ENCODE results near the gene TACC2.

TACC2 gene

GRCh38 chr10:122084286-122085041 lies 95.5 kb downstream of the TACC2 start:
- H3K4me3 ChIP-seq (ENCODE audit: low read depth, low read length): no peak overlapping the region
- no peak for TF ChIP-seq CTCF (IDR thresholded peaks at IDR 0.05; ENCODE audit: insufficient read depth, low read depth, low read length, missing control alignments)
- DNase-seq (ENCODE audit: low read depth): no peak

- no peak overlapping the region for H3K4me3 ChIP-seq (ENCODE audit: low read depth, low read length)
- no peak for DNase-seq (ENCODE audit: low read depth)
- no peak for TF ChIP-seq CTCF (IDR thresholded peaks at IDR 0.05; ENCODE audit: insufficient read depth, low read depth, low read length, missing control alignments)
These were observed 96.5 kb downstream of the TACC2 start for GRCh38 chr10:122085423-122085911.

GRCh38 chr10:122086416-122087240 lies 97.7 kb downstream of the TACC2 start:
- no peak overlapping the region for H3K4me3 ChIP-seq (ENCODE audit: low read depth, low read length)
- TF ChIP-seq CTCF (IDR thresholded peaks at IDR 0.05; ENCODE audit: insufficient read depth, low read depth, low read length, missing control alignments): no peak
- DNase-seq (ENCODE audit: low read depth): no peak

GRCh38 chr10:122087436-122087835 lies 98.5 kb downstream of the TACC2 start:
- H3K4me3 ChIP-seq (ENCODE audit: low read depth, low read length): no peak overlapping the region
- no peak for TF ChIP-seq CTCF (IDR thresholded peaks at IDR 0.05; ENCODE audit: insufficient read depth, low read depth, low read length, missing control alignments)
- DNase-seq (ENCODE audit: low read depth): no peak

- H3K4me3 ChIP-seq (ENCODE audit: low read depth, low read length): no peak overlapping the region
- DNase-seq (ENCODE audit: low read depth): no peak
- no peak for TF ChIP-seq CTCF (IDR thresholded peaks at IDR 0.05; ENCODE audit: insufficient read depth, low read depth, low read length, missing control alignments)
These were observed 100.5 kb downstream of the TACC2 start for GRCh38 chr10:122089311-122090017.

- no peak for DNase-seq (ENCODE audit: low read depth)
- no peak overlapping the region for H3K4me3 ChIP-seq (ENCODE audit: low read depth, low read length)
- TF ChIP-seq CTCF (IDR thresholded peaks at IDR 0.05; ENCODE audit: insufficient read depth, low read depth, low read length, missing control alignments): no peak
These were observed 102.8 kb downstream of the TACC2 start for GRCh38 chr10:122091722-122092121.

All from GM12865 (cell line).